Ishikawa (cell line): ENCODE measurements around the gene BAG5.

ENCODE experiments used
- EGR1 ChIP-seq: IDR thresholded peaks from 2 replicates; pipeline ENCODE4 v1.6.1; 2012
- EP300 ChIP-seq: IDR thresholded peaks from 2 replicates; pipeline ENCODE4 v1.6.1; 2012; ENCODE audit warnings: borderline replicate concordance
- FOXM1 ChIP-seq: IDR thresholded peaks from 2 replicates; pipeline ENCODE4 v1.6.1; 2012; ENCODE audit warnings: low read depth, borderline replicate concordance
- NFIC ChIP-seq: IDR thresholded peaks from 2 replicates; pipeline ENCODE4 v1.6.1; 2012
- REST ChIP-seq: IDR thresholded peaks from 2 replicates; pipeline ENCODE4 v1.6.1; 2012; ENCODE audit warnings: low read depth, mild to moderate bottlenecking
- TEAD4 ChIP-seq: IDR thresholded peaks from 2 replicates; pipeline ENCODE4 v1.6.1; 2012
- YY1 ChIP-seq: IDR thresholded peaks from 2 replicates; pipeline ENCODE4 v1.6.1; 2012; ENCODE audit warnings: low read depth

- TF ChIP-seq TEAD4: no peak
- TF ChIP-seq REST: no peak
- TF ChIP-seq NFIC: no peak
- no peak for TF ChIP-seq FOXM1
- no peak for TF ChIP-seq EGR1
- TF ChIP-seq YY1: 0 out of 2 replicates have a peak, but pooled peaks have one; percentile 9
- TF ChIP-seq EP300: no peak
These were observed 41.0 kb downstream of the BAG5 start for GRCh38 chr14:103521438-103521950.
